HG03457 (cell line): Measurements from ENCODE around the gene KCTD12.

Experiments
- ATAC-seq: cut with Tn5 transposase; IDR thresholded peaks from one replicate; pipeline ENCODE4 v1.9.1; 2021; ENCODE audit warnings: moderate number of reproducible peaks; ENCODE audit not compliant: unreplicated experiment

The KCTD12 gene

GRCh38 chr13:76888421-76888820 is 2.2 kb upstream of the KCTD12 start:
- ATAC-seq, result no peak

DNA sequence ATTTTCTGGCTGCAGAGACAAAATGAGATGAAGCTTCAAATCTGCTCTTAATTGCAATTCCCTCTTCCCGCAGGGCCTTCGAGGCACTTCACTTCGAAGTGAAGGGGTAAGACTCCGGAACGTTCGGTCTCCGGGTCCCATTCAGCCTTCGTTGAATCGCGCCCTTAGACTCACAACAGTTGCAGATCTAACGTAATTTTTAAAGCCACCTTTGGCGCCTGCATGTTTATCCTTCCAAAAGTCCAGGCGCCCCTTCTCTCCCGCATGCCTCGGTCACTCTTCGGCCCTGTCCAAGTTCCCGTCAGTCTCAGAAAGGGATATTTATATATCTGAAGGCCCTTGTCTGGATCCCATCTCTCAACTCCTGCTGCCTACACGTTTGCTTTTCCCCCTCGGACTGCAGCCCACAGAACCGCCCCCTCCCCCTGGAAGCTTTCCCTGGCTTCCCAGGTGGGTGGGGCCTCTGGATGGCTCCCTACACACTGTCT is 915 bp upstream of the KCTD12 start:
- ATAC-seq, result no peak

GRCh38 chr13:76886005-76886291 is 257 bp downstream of the KCTD12 start:
- peak; percentile 11 for ATAC-seq

- ATAC-seq, result peak; percentile 35
These were observed 801 bp downstream of the KCTD12 start for GRCh38 chr13:76885203-76886004.

DNA sequence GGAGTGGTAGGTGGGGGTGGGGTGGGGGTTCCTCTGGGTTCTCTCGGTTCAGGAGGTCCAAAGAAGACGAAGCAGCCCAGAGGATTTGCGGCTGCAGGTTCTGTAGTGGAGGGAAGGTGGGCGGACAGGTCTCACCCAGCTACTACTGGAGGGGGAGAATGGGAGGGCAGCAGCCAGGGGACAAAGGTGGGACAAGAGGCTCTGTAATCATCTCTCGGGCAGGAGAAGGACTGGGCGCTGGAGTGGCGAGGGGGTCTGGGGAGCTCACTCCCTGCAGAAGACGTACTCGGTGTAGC is 1.4 kb downstream of the KCTD12 start:
- no peak for ATAC-seq

DNA sequence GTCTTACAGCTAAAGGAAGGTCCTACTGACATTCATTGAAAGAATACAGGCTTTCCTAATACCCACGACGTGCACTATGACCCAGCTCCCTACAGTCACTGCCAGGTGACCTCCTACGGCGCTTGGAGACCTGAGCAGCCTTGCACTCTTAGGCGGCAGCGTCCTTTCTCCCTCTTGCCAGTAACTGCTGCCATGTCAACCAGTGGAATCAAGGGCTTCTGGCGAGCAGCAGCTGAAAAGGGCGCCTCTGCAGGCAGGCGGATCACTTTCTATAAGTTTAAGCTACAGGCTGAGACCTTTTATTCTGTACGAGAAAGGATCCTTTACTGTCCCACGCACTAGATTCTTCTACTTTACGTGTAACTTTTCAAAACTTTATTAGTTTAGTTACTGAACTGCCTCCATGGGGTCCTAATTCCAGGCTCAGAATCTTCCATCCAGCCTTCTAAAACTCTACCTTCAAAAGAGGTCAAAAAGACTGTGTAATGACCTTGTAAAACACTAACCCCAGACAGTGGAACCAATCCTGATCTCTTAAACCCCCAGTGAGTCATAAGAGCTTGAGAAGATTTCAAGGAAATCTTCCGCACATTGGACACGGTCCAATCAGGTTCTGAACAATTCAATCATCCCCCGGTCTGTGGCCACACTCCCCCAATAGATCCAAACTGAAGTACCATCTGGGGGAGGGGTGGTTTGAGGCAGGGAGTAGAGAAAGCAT is 1.9 kb downstream of the KCTD12 start:
- no peak for ATAC-seq

DNA sequence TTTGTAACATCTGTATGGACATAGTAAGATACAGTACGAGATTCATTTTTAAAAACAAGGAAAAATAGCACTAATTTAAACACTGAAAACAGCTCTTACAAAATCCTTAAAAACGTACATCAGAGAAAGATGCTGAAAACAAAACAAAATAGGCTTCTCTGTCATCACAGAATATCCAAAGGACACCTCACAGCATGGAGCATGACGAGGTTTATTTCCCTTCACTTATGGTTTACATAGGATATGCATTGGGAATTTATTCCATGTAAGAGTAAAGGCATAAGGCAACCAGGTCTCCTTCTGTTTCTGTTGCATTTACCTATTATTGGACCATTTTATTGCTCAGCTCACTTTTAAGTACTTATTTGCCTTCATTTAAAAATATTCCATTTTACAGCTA is 3.0 kb downstream of the KCTD12 start:
- ATAC-seq, result no peak

DNA sequence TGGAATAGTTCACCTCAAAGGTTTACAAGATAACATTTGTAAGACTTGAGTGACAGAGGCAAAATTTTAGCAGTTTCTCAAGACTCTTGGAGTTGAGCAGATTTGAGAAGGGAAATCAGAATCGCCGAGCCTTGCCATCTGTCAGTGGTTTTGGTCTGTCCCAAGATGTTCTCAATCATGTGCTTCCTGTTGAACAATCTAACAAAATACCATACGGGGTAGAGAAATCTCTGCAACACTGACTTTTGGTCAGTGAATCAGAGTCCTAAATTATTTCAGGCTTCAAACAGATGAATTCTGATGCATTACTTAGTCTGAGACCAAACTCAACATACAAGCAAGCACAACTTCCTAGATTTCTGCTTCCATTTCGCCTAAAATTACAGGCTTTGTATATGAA is 3.8 kb downstream of the KCTD12 start:
- no peak for ATAC-seq

DNA sequence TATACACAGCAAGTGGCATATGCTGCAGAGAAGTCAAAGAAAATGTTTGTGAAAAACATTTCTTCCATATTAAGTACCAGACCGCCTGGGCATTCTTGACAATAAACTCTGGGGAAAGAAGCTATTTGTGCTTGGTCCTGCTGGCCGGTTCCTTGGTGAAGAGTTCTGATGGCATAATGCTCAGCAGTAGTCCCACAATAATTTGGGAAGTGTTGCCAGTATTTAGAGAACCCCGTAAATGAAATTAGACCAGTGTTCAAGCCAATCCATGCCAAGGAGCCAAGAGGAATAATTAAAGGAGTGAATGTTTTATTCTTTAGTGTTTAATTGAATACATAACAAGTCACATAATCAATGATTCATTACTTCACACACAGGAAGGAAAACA is 6.3 kb downstream of the KCTD12 start:
- no peak for ATAC-seq

GRCh38 chr13:76879203-76879882 is 6.9 kb downstream of the KCTD12 start:
- ATAC-seq, result peak; percentile 96

DNA sequence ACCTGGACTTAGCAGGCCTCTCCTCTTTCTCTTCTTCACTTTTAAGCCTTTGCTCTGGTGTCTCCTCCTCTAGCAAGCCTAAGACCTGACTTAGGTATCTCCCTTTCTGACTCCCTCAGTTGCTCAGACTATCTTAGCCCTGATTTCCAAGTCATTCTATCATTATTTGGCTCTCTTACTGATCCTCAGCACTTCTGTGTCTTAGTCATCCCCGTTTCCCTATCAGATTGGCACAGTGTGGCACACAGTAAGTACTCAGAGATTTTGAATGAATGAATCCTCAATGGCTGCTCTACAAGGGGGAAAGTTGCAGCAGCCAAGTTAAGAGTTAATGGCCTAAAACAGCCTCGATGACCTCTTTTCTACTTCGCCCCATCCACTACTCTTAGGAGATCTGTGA is 8.2 kb downstream of the KCTD12 start:
- ATAC-seq, result no peak

DNA sequence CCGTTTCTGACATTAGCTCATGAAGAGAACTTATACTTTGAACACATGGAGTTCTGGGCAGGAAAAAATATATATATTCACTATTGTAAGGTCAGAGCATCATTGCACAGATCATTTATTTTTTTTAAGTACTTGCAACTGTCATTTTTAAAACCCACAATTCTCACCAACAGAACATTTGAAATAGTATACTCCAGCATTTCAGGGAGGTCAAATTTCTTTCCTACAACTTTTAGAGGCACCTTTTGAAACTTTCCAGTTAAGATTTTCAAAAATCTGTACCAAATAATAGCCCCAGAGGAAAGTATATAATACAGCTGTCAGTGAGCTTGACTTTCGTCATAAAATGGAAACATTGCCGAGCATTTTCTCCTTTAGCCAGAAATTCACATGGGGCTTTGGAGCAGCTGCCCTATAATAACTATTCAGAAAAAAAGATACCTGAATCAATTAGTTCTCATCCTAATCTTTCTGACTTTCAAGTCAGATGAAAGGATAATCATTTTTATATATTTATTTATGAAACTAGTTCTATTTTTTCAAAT is 10.9 kb downstream of the KCTD12 start:
- ATAC-seq, result no peak

- no peak for ATAC-seq
These were observed 11.7 kb downstream of the KCTD12 start for GRCh38 chr13:76874479-76874878.

DNA sequence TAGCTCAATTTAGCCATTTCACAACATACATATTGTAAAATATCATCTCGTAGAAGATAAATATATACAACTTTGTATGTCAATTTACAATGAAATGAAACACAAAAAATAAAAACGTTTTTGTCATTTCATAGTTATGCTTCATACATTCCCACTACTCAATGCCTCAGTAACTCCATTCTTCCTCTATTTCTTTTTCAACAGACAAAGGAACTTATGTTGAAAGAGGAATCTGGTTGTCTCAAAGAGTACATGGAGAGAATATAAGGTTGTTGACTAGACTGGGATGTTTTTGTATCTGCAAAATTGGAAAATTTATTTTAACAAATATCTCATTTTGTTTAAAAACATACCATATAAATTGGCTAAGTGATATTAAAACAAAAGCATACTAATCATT is 12.8 kb downstream of the KCTD12 start:
- no peak for ATAC-seq

- no peak for ATAC-seq
These were observed 13.5 kb downstream of the KCTD12 start for GRCh38 chr13:76872675-76873074.

GRCh38 chr13:76871432-76871831 is 14.8 kb downstream of the KCTD12 start:
- ATAC-seq, result no peak

GRCh38 chr13:76868371-76868770 is 17.8 kb downstream of the KCTD12 start:
- ATAC-seq, result no peak

GRCh38 chr13:76865996-76866503 is 20.2 kb downstream of the KCTD12 start:
- no peak for ATAC-seq

- ATAC-seq, result no peak
These were observed 21.1 kb downstream of the KCTD12 start for GRCh38 chr13:76865109-76865508.

DNA sequence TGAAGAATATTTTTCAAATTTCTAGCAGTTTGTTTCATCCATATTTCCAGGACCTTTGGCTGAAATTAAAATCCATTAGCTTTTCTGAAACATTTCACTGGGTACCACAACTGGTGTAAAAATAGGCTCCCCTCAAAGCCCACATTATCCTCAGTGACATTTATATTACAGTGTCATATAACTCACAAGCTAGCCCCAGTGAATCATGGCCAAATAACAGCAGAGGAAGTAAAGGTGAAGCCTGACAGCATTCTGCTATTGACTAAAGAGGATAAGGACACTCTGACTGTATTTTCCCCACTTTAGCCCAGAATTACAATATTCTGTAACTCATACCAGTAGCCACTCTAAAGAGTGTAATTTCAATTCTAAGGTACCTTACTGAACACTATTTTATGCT is 21.9 kb downstream of the KCTD12 start:
- no peak for ATAC-seq

DNA sequence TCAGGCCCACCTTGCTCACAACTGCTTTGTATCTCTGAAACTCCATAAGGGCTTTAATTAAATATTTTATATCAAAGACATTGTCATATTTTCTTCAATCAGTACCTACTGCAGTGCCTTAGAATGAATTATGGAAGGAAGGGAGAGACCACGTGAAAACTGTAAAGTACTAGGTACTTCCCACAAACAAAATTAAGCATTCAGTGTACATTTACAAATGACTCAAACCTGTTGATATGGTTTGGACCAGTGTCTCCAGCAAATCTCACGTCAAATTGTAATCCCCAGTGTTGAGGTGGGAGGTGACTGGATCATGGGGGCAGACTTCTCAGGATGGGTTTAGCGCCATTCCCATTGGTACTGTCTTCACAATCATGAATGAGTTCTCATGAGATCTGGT is 23.2 kb downstream of the KCTD12 start:
- no peak for ATAC-seq

DNA sequence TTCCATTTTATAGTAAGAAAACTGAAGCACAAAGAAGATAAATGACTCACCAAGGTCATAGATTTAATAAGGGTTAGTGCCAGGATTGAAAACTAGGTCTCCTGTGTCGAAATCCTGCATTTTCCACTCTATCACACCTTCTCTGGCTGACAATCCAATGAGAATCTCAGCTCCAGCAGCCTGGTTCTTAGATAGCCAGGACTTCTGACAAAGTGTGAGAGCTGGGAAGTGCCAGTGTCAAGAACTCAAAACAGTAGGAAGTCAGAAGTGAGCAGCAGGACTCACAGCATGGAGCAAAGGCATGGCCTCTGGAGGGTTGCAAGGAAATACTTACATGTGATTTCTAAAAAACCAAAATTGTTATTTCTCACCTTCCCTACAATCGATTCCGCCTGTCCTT is 24.3 kb downstream of the KCTD12 start:
- no peak for ATAC-seq
